Endodermal cell (in vitro differentiated cells): ENCODE results near the gene DNAJC3. TPM values are rescaled to one million over a fixed set of nuclear protein-coding genes. Genes with fewer than 3 reads are reported as not detected.

Source experiments
- DNase-seq: peaks from one replicate; pipeline ENCODE4 v3.0.0-alpha.2; 2017
- H3K27ac ChIP-seq: 2 replicates; pipeline ENCODE4 v1.5.1; 2013; ENCODE audit warnings: mild to moderate bottlenecking, low read depth, low read length, moderate library complexity
- H3K27me3 ChIP-seq: 2 replicates; pipeline ENCODE4 v1.6.1; 2013; ENCODE audit warnings: mild to moderate bottlenecking, low read length, moderate library complexity; ENCODE audit not compliant: insufficient read depth, control insufficient read depth, poor library complexity, severe bottlenecking
- H3K36me3 ChIP-seq: 2 replicates; pipeline ENCODE4 v1.7.0; 2013; ENCODE audit warnings: mild to moderate bottlenecking, low read length, moderate library complexity; ENCODE audit not compliant: control insufficient read depth, insufficient read depth
- H3K4me1 ChIP-seq: one replicate; pipeline ENCODE4 v1.7.0; 2013; ENCODE audit warnings: low read length; ENCODE audit not compliant: control insufficient read depth, insufficient read depth
- H3K4me3 ChIP-seq: 2 replicates; pipeline ENCODE4 v1.5.1; 2013; ENCODE audit warnings: mild to moderate bottlenecking, low read length, moderate library complexity
- H3K9ac ChIP-seq: 2 replicates; pipeline ENCODE4 v1.6.1; 2013; ENCODE audit warnings: mild to moderate bottlenecking, low read length, moderate library complexity; ENCODE audit not compliant: poor library complexity, severe bottlenecking; ENCODE audit errors: extremely low read depth
- H3K9me3 ChIP-seq: 2 replicates; pipeline ENCODE4 v1.6.1; 2013; ENCODE audit warnings: mild to moderate bottlenecking, low read length, moderate library complexity; ENCODE audit not compliant: control insufficient read depth
- H3K27ac Mint-ChIP-seq: 2 replicates; pipeline ENCODE4 v1.8.0; 2020; ENCODE audit warnings: mixed read lengths
- H3K27me3 Mint-ChIP-seq: 2 replicates; pipeline ENCODE4 v1.8.0; 2021; ENCODE audit warnings: mild to moderate bottlenecking, mixed read lengths; ENCODE audit not compliant: insufficient read depth
- H3K36me3 Mint-ChIP-seq: 2 replicates; pipeline ENCODE4 v1.8.0; 2020; ENCODE audit warnings: low read depth, mixed read lengths
- H3K4me1 Mint-ChIP-seq: 2 replicates; pipeline ENCODE4 v1.8.0; 2020; ENCODE audit warnings: mixed read lengths
- H3K4me3 Mint-ChIP-seq: 2 replicates; pipeline ENCODE4 v1.8.0; 2020; ENCODE audit warnings: mild to moderate bottlenecking, moderate library complexity, mixed read lengths
- H3K9me3 Mint-ChIP-seq: 2 replicates; pipeline ENCODE4 v1.8.0; 2020; ENCODE audit warnings: mild to moderate bottlenecking, mixed read lengths
- WGBS, 2 experiments: methylation state at CpG; one replicate each; pipeline versions ENCODE4 v1.1.5 to v1.1.7; 2013; ENCODE audit warnings: missing lambda C conversion rate in 2 of 2, mixed read lengths in 1 of 2; ENCODE audit not compliant: insufficient coverage in 1 of 2, insufficient read length in 1 of 2; 5-methylcytosine and 5-hydroxymethylcytosine counted together
- total RNA-seq, 2 donors: library from RNA; stranded (reverse); fragmentation: NEBNext Ultra II Directional in 1 of 2; extraction: Animal tissue kit (Norgen Biotek cat#: 25700) in 1 of 2; gene quantifications; 2 replicates in 1 of 2; 3 replicates in 1 of 2; pipeline ENCODE4 v1.2.1, GENCODE V29; 2021
- TF ChIP-seq, protein P1 (sequence below): fragments of 200-600 bp; sonication (generic); conservative IDR thresholded peaks from 2 replicates; pipeline ENCODE4 v1.5.0; 2021; ENCODE audit warnings: antibody characterized with exemption, mild to moderate bottlenecking

DNAJC3 gene
- total RNA-seq, 2 donors from 2014 or later = 20.6 to 31.5 TPM

DNA sequence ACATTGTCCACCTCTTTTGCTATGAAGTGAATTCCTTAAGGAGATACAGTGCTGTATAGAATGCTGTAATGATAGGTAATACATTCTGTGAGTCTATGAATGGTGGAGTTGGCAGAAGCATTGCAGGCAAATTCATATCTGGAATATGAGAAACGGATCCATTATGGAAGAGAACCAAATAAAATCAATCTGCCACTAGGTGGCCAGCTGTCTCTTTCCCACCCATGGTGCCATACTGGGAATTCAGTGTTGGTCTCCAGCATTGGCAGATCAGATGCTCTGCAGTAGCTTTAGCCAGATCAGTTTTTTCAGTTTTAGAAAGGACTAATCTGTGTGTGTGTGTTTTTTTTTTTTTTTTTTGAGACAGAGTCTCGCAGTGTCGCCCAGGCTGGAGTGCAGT lies 27.6 kb downstream of the DNAJC3 start:
- 95 to 97% methylated on average over 3 of the region's 3 CpGs for WGBS, 2 experiments
- Mint-ChIP-seq H3K36me3 (no peaks in the 10 kb centered on the region), H3K27me3 (no peaks in the 10 kb centered on the region), H3K4me1 (no peaks in the 10 kb centered on the region), H3K9me3 (no peaks in the 10 kb centered on the region), H3K4me3 (no peak overlapping the region), H3K27ac (no peak overlapping the region)
- H3K4me3 ChIP-seq = no peak overlapping the region
- no peak overlapping the region for H3K9ac ChIP-seq
- no peaks in the 10 kb centered on the region for H3K9me3 ChIP-seq
- H3K27ac ChIP-seq = no peak overlapping the region
- DNase-seq = no peak
- TF ChIP-seq, protein P1, sequence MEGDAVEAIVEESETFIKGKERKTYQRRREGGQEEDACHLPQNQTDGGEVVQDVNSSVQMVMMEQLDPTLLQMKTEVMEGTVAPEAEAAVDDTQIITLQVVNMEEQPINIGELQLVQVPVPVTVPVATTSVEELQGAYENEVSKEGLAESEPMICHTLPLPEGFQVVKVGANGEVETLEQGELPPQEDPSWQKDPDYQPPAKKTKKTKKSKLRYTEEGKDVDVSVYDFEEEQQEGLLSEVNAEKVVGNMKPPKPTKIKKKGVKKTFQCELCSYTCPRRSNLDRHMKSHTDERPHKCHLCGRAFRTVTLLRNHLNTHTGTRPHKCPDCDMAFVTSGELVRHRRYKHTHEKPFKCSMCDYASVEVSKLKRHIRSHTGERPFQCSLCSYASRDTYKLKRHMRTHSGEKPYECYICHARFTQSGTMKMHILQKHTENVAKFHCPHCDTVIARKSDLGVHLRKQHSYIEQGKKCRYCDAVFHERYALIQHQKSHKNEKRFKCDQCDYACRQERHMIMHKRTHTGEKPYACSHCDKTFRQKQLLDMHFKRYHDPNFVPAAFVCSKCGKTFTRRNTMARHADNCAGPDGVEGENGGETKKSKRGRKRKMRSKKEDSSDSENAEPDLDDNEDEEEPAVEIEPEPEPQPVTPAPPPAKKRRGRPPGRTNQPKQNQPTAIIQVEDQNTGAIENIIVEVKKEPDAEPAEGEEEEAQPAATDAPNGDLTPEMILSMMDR = peak; percentile 78
- H3K36me3 ChIP-seq = no peaks in the 10 kb centered on the region
- H3K27me3 ChIP-seq = no peaks in the 10 kb centered on the region
- H3K4me1 ChIP-seq = no peaks in the 10 kb centered on the region

DNA sequence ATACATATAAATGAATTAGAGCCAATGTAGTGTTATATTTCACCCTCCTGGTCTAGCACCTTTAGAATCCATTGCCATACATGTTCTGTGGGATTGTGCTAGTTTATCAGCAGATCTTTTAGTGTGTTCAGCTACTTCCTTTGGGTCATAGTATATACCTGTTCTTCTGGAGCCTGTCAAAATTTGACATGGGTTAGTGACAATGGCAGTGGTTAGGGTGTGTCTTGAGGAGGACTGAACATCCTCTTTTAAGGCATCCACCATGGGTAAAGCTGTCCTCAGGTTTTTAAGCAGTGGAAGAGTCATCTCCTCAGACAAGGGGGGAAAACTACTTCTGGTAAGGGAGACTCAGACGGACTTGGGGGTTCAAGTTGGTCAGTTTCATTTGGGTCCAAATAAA lies 29.4 kb downstream of the DNAJC3 start:
- Mint-ChIP-seq H3K9me3 (peaks cover 2% of the 10 kb centered on the region), H3K4me1 (no peaks in the 10 kb centered on the region), H3K27ac (no peak overlapping the region), H3K36me3 (peaks cover 17% of the 10 kb centered on the region), H3K27me3 (no peaks in the 10 kb centered on the region), H3K4me3 (no peak overlapping the region)
- no peak overlapping the region for H3K27ac ChIP-seq
- peaks cover 16% of the 10 kb centered on the region for H3K36me3 ChIP-seq
- no peaks in the 10 kb centered on the region for H3K9me3 ChIP-seq
- WGBS, 2 experiments = 72% methylated on average over 1 of the region's 1 CpG; no CpG with 5 or more reads in 1 of the 2 experiments
- no peaks in the 10 kb centered on the region for H3K27me3 ChIP-seq
- TF ChIP-seq, protein P1 = no peak
- no peaks in the 10 kb centered on the region for H3K4me1 ChIP-seq
- no peak overlapping the region for H3K9ac ChIP-seq
- no peak overlapping the region for H3K4me3 ChIP-seq
- no peak for DNase-seq

DNA sequence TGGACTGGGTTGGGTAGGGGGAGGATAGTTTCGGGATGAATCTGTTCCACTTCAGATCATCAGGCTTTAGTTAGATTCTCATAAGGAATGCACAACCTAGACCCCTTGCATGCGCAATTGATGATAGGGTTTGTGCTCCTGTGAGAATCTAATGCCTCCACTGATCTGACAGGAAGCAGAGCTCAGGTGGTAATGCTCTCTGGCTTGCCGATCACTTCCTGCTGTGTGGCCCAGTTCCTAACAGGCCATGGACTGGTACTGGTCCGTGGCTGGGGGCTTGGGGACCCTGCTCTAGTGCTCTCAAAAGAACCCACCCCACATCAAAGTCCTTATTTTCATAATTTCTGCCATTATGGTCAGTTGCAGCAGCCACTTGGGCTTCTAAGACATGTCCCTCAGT lies 30.1 kb downstream of the DNAJC3 start:
- Mint-ChIP-seq H3K36me3 (peaks cover 24% of the 10 kb centered on the region), H3K4me1 (no peaks in the 10 kb centered on the region), H3K27ac (no peak overlapping the region), H3K9me3 (peaks cover 2% of the 10 kb centered on the region), H3K4me3 (no peak overlapping the region), H3K27me3 (no peaks in the 10 kb centered on the region)
- no peak overlapping the region for H3K4me3 ChIP-seq
- no peaks in the 10 kb centered on the region for H3K9me3 ChIP-seq
- H3K27ac ChIP-seq = no peak overlapping the region
- peaks cover 23% of the 10 kb centered on the region for H3K36me3 ChIP-seq
- no peaks in the 10 kb centered on the region for H3K4me1 ChIP-seq
- no peak overlapping the region for H3K9ac ChIP-seq
- WGBS, 2 experiments = 90% methylated on average over 3 to 4 of the region's 4 CpGs
- no peak for DNase-seq
- TF ChIP-seq, protein P1 = no peak
- no peaks in the 10 kb centered on the region for H3K27me3 ChIP-seq
